PC-9 (cell line): Measurements from ENCODE around the gene ZBTB7C.

Experiments
- CTCF ChIP-seq: fragments of 200-600 bp; sonication (generic); conservative IDR thresholded peaks from 2 replicates; pipeline ENCODE4 v1.6.1; 2017; ENCODE audit warnings: mixed run types, antibody characterized with exemption, mild to moderate bottlenecking, moderate library complexity
- EZH2 ChIP-seq: fragments of 200-600 bp; sonication (generic); IDR thresholded peaks from 2 replicates; pipeline ENCODE4 v1.8.0; 2017; ENCODE audit warnings: antibody characterized with exemption, low read depth

- no peak for TF ChIP-seq CTCF
- no peak for TF ChIP-seq EZH2
These were observed 401.8 kb downstream of the ZBTB7C start for GRCh38 chr18:48007381-48007780.
